Type B pancreatic cell (in vitro differentiated cells): ENCODE measurements around the gene NPAS1. TPM values are rescaled to one million over a fixed set of nuclear protein-coding genes. Genes with fewer than 3 reads are reported as not detected.

Source experiments
- DNase-seq: peaks from one replicate; pipeline ENCODE4 v3.0.0; 2021; ENCODE audit warnings: mixed read lengths; ENCODE audit not compliant: unreplicated experiment; ENCODE audit errors: extremely low spot score
- H3K27ac Mint-ChIP-seq: 2 replicates; pipeline ENCODE4 v1.8.0; 2021; ENCODE audit warnings: mild to moderate bottlenecking, mixed read lengths
- H3K27me3 Mint-ChIP-seq: 2 replicates; pipeline ENCODE4 v1.8.0; 2021; ENCODE audit warnings: mixed read lengths
- H3K36me3 Mint-ChIP-seq: 2 replicates; pipeline ENCODE4 v1.8.0; 2021; ENCODE audit warnings: mixed read lengths
- H3K4me1 Mint-ChIP-seq: one replicate; pipeline ENCODE4 v1.8.0; 2021; ENCODE audit warnings: mixed read lengths; ENCODE audit not compliant: unreplicated experiment
- H3K4me3 Mint-ChIP-seq: 2 replicates; pipeline ENCODE4 v1.8.0; 2021; ENCODE audit warnings: mild to moderate bottlenecking, mixed read lengths
- H3K9me3 Mint-ChIP-seq: 2 replicates; pipeline ENCODE4 v1.8.0; 2021; ENCODE audit warnings: mixed read lengths
- CTCF ChIP-seq: fragments of 200-600 bp; sonication (generic); conservative IDR thresholded peaks from 2 replicates; pipeline ENCODE4 v1.5.0; 2021; ENCODE audit warnings: antibody characterized with exemption, mild to moderate bottlenecking
- total RNA-seq: library from RNA; stranded (reverse); gene quantifications from 2 replicates; pipeline ENCODE4 v1.2.1, GENCODE V29; 2021; ENCODE audit warnings: low replicate concordance

The NPAS1 gene
- total RNA-seq, 1 donor from 2014 or later: 3.6 TPM

- no peak for TF ChIP-seq CTCF
- DNase-seq: no peak
- H3K4me3 Mint-ChIP-seq: no peak overlapping the region
- no peaks in the 10 kb centered on the region for H3K9me3 Mint-ChIP-seq
- peaks cover 57% of the 10 kb centered on the region for H3K4me1 Mint-ChIP-seq
- peaks cover 4% of the 10 kb centered on the region for H3K36me3 Mint-ChIP-seq
- no peaks in the 10 kb centered on the region for H3K27me3 Mint-ChIP-seq
- H3K27ac Mint-ChIP-seq: no peak overlapping the region
Observed at GRCh38 chr19:46980761-46981160, 38.9 kb upstream of the NPAS1 start.

- no peak for TF ChIP-seq CTCF
- no peak for DNase-seq
- Mint-ChIP-seq H3K36me3 (peaks cover 4% of the 10 kb centered on the region), H3K27ac (no peak overlapping the region), H3K4me3 (no peak overlapping the region), H3K9me3 (no peaks in the 10 kb centered on the region), H3K27me3 (no peaks in the 10 kb centered on the region), H3K4me1 (peaks cover 50% of the 10 kb centered on the region)
Observed at GRCh38 chr19:46981286-46981945, 38.2 kb upstream of the NPAS1 start.

- DNase-seq: no peak
- Mint-ChIP-seq H3K9me3 (no peaks in the 10 kb centered on the region), H3K27me3 (no peaks in the 10 kb centered on the region), H3K4me1 (peaks cover 35% of the 10 kb centered on the region), H3K27ac (no peak overlapping the region), H3K36me3 (peaks cover 4% of the 10 kb centered on the region), H3K4me3 (no peak overlapping the region)
- no peak for TF ChIP-seq CTCF
Observed at GRCh38 chr19:46983097-46983496, 36.5 kb upstream of the NPAS1 start.

GRCh38 chr19:46984077-46985010, 35.3 kb upstream of the NPAS1 start:
- Mint-ChIP-seq H3K4me3 (peak overlapping the region; percentile 1), H3K27me3 (no peaks in the 10 kb centered on the region), H3K27ac (peak overlapping the region; percentile 57), H3K36me3 (peaks cover 1% of the 10 kb centered on the region), H3K4me1 (peaks cover 30% of the 10 kb centered on the region), H3K9me3 (no peaks in the 10 kb centered on the region)
- no peak for DNase-seq
- TF ChIP-seq CTCF: no peak

GRCh38 chr19:46985542-46986415, 33.9 kb upstream of the NPAS1 start:
- no peak for TF ChIP-seq CTCF
- Mint-ChIP-seq H3K9me3 (no peaks in the 10 kb centered on the region), H3K27me3 (no peaks in the 10 kb centered on the region), H3K36me3 (no peaks in the 10 kb centered on the region), H3K27ac (no peak overlapping the region), H3K4me1 (peaks cover 29% of the 10 kb centered on the region), H3K4me3 (peak overlapping the region; percentile 31)
- no peak for DNase-seq
